Measurements from ENCODE around the gene HDAC5.

- TF ChIP-seq CTCF (IDR thresholded peaks at IDR 0.05) (no peak), POLR2A (IDR thresholded peaks at IDR 0.05) (no peak), EP300 (IDR thresholded peaks at IDR 0.05) (no peak), POLR2AphosphoS5 (IDR thresholded peaks at IDR 0.05) (no peak)
These were observed 21.7 kb upstream of the HDAC5 start for GRCh38 chr17:44144966-44145739.
